Stomach (tissue), 9 donors: ENCODE results near the gene TNS1. TPM values are rescaled to one million over a fixed set of nuclear protein-coding genes. Genes with fewer than 3 reads are reported as not detected.

ENCODE experiments used
- DNase-seq, 2 donors: peaks; one replicate each; pipeline versions ENCODE4 v3.0.0 to v3.0.0-alpha.2; 2013 to 2019
- H3K27ac ChIP-seq, 5 donors: fragments of 200-600 bp in 4 of 5; sonication (generic) in 4 of 5; one replicate each; pipeline ENCODE4 v1.5.1; 2013 to 2019; ENCODE audit warnings: mild to moderate bottlenecking in 1 of 5, moderate library complexity in 1 of 5
- H3K27me3 ChIP-seq, 3 donors: fragments of 200-600 bp; sonication (generic); one replicate each; pipeline ENCODE4 v1.5.1; 2017 to 2019; ENCODE audit warnings: mixed run types in 1 of 3
- H3K36me3 ChIP-seq, 4 donors: fragments of 200-600 bp; sonication (generic); 1 replicate in 3 of 4; 2 replicates in 1 of 4; pipeline ENCODE4 v1.5.1; 2016 to 2019
- H3K4me1 ChIP-seq, 4 donors: fragments of 200-600 bp; sonication (generic); one replicate each; pipeline ENCODE4 v1.5.1; 2016 to 2019
- H3K4me3 ChIP-seq, 4 donors: fragments of 200-600 bp; sonication (generic) in 3 of 4; one replicate each; pipeline ENCODE4 v1.5.1; 2016 to 2019; ENCODE audit warnings: mild to moderate bottlenecking in 1 of 4
- H3K9me3 ChIP-seq, 4 donors: fragments of 200-600 bp; sonication (generic); one replicate each; pipeline ENCODE4 v1.5.1; 2016 to 2019
- EP300 ChIP-seq: sonication (generic); formaldehyde crosslinking; IDR thresholded peaks from one replicate; pipeline ENCODE4 v1.6.1; 2017; ENCODE audit warnings: antibody characterized with exemption
- POLR2A ChIP-seq, 4 donors: fragments of 450-650 bp; IDR thresholded peaks; one replicate each; pipeline ENCODE4 v1.6.1; 2016; ENCODE audit warnings: antibody characterized with exemption in 4 of 4, control low read depth in 2 of 4, mild to moderate bottlenecking in 1 of 4, moderate library complexity in 1 of 4
- POLR2AphosphoS5 ChIP-seq, 3 donors: sonication (generic); formaldehyde crosslinking; IDR thresholded peaks; one replicate each; pipeline ENCODE4 v1.6.1; 2016; ENCODE audit warnings: antibody characterized with exemption in 3 of 3
- WGBS, 5 donors: extraction: QIAGEN DNeasy Blood & Tissue Kit in 3 of 5; methylation state at CpG; one replicate each; pipeline versions ENCODE4 v1.1.5 to v1.1.7; 2013 to 2018; 5-methylcytosine and 5-hydroxymethylcytosine counted together
- intact Hi-C: fragments of 100-400 bp; cut with DNase I; formaldehyde crosslinking; loops from one replicate; pipeline ENCODE4 v1.15.1; 2023; ENCODE audit warnings: low total_unique reads
- polyA plus RNA-seq, 3 donors: library from polyadenylated mRNA; stranded (reverse); fragments of 200-250 nt; gene quantifications; one replicate each; pipeline ENCODE4 v1.2.3, GENCODE V29; 2013
- total RNA-seq, 5 donors: library from RNA; depleted of rRNA; stranded (reverse); fragments of >200 nt; gene quantifications; one replicate each; pipeline versions ENCODE4 v1.1.0 to v1.2.3, GENCODE V29; 2014 to 2016
- TF ChIP-seq, protein P1 (sequence below), 7 experiments: fragments of 450-650 bp in 4 of 7; fragments of 200-600 bp in 3 of 7; sonication (generic) in 3 of 7; IDR thresholded peaks; one replicate each; pipeline ENCODE4 v1.5.1; 2016 to 2019; ENCODE audit warnings: antibody characterized with exemption in 7 of 7, control low read depth in 2 of 7, mild to moderate bottlenecking in 1 of 7
- donor health status: healthy with polysubstance abuse.
- donor health status: Bipolar disorder and iron deficiency.
- donor health status: healthy.

The TNS1 gene
- total and polyA plus RNA-seq, 8 donors = 18.5 to 682 (median 160) TPM

GRCh38 chr2:217817466-217818292 lies 185.1 kb downstream of the TNS1 start:
- intact Hi-C loops = no loop called here
- peaks cover 76 to 99% (median 96%) of the 10 kb centered on the region in 4 donors for H3K36me3 ChIP-seq
- no peak overlapping the region for H3K4me3 ChIP-seq
- no peak for DNase-seq
- peaks cover 15 to 84% (median 48%) of the 10 kb centered on the region in 4 donors for H3K4me1 ChIP-seq
- no peaks in the 10 kb centered on the region for H3K27me3 ChIP-seq
- 84 to 95% (median 91%) methylated on average over 11 to 26 of the region's 26 CpGs for WGBS, 5 donors
- H3K9me3 ChIP-seq = no peaks in the 10 kb centered on the region
- TF ChIP-seq, protein P1, sequence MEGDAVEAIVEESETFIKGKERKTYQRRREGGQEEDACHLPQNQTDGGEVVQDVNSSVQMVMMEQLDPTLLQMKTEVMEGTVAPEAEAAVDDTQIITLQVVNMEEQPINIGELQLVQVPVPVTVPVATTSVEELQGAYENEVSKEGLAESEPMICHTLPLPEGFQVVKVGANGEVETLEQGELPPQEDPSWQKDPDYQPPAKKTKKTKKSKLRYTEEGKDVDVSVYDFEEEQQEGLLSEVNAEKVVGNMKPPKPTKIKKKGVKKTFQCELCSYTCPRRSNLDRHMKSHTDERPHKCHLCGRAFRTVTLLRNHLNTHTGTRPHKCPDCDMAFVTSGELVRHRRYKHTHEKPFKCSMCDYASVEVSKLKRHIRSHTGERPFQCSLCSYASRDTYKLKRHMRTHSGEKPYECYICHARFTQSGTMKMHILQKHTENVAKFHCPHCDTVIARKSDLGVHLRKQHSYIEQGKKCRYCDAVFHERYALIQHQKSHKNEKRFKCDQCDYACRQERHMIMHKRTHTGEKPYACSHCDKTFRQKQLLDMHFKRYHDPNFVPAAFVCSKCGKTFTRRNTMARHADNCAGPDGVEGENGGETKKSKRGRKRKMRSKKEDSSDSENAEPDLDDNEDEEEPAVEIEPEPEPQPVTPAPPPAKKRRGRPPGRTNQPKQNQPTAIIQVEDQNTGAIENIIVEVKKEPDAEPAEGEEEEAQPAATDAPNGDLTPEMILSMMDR (IDR thresholded peaks at IDR 0.05) = no peak
- TF ChIP-seq POLR2A (IDR thresholded peaks at IDR 0.05) (no peak), EP300 (no peak), POLR2AphosphoS5 (IDR thresholded peaks at IDR 0.05) (no peak)
- H3K27ac ChIP-seq = peak overlapping the region in 3 of 5 donors; percentile 36 to 72 (median 59)

GRCh38 chr2:217816396-217816869 lies 186.4 kb downstream of the TNS1 start:
- peaks cover 15 to 72% (median 43%) of the 10 kb centered on the region in 4 donors for H3K4me1 ChIP-seq
- TF ChIP-seq EP300 (no peak), POLR2A (IDR thresholded peaks at IDR 0.05) (no peak), POLR2AphosphoS5 (IDR thresholded peaks at IDR 0.05) (no peak)
- TF ChIP-seq, protein P1 (IDR thresholded peaks at IDR 0.05) = no peak
- H3K4me3 ChIP-seq = no peak overlapping the region
- peaks cover 85 to 100% (median 99%) of the 10 kb centered on the region in 4 donors for H3K36me3 ChIP-seq
- H3K27ac ChIP-seq = peak overlapping the region; percentile 31 to 72 (median 59)
- intact Hi-C loops = no loop called here
- DNase-seq = peak in 1 of 2 donors; percentile 88
- no peaks in the 10 kb centered on the region for H3K9me3 ChIP-seq
- H3K27me3 ChIP-seq = no peaks in the 10 kb centered on the region
- 22 to 49% (median 45%) methylated on average over 11 of the region's 11 CpGs for WGBS, 5 donors

DNA sequence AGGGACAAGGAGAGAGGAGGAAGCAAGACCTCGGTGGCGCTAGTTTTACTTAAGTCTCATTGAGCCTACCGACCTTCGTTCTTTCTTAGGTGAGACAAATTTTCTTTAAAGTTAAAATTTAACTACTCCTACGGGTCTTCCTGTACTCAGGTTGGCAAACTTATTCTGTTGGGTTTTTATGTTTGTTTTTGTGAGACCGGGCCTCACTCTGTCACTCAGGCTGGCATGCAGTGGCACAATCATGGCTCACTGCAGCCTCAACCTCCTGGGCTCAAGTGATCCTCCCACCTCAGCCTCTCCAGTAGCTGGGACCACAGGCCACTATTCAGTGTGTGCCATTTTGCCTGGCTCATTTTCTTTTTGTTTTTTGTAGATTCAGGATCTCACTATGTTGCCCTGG lies 189.0 kb downstream of the TNS1 start:
- no peaks in the 10 kb centered on the region for H3K9me3 ChIP-seq
- intact Hi-C loops = no loop called here
- H3K4me1 ChIP-seq = peaks cover 7 to 60% (median 33%) of the 10 kb centered on the region in 4 donors
- H3K27me3 ChIP-seq = no peaks in the 10 kb centered on the region
- DNase-seq = no peak
- no peak for TF ChIP-seq EP300
- TF ChIP-seq, protein P1 (IDR thresholded peaks at IDR 0.05) = no peak
- TF ChIP-seq POLR2A (IDR thresholded peaks at IDR 0.05) = no peak
- no peak for TF ChIP-seq POLR2AphosphoS5 (IDR thresholded peaks at IDR 0.05)
- H3K36me3 ChIP-seq = peaks cover 88 to 100% (median 97%) of the 10 kb centered on the region in 4 donors
- H3K27ac ChIP-seq = peak overlapping the region in 1 of 5 donors; percentile 34
- H3K4me3 ChIP-seq = no peak overlapping the region
- 56 to 72% (median 64%) methylated on average over 6 of the region's 6 CpGs for WGBS, 5 donors

DNA sequence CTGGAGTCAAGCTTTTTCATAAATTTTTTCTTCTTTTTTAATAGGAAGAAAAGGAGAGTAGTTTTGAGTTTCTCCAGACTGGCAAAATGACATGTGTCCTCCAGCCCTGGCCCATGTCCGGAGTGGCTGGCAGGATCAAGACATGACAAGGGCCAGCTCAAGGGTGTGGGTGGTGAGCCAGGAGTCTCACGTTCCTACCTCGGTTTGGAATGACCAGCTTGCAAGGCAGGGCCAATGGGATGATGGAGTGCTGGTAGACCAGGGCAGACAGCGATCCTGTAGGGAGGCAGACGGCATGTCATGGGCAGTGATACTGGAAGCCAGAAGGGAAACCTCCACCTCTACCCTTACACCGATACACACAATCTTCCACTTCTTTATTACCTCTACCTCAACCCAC lies 190.6 kb downstream of the TNS1 start:
- 79 to 94% (median 85%) methylated on average over 6 of the region's 6 CpGs for WGBS, 5 donors
- peak overlapping the region in 2 of 5 donors; percentile 6 to 13 for H3K27ac ChIP-seq
- H3K4me1 ChIP-seq = peaks cover 15 to 60% (median 36%) of the 10 kb centered on the region in 4 donors
- H3K27me3 ChIP-seq = no peaks in the 10 kb centered on the region
- DNase-seq = no peak
- TF ChIP-seq EP300 (no peak), POLR2A (IDR thresholded peaks at IDR 0.05) (no peak), POLR2AphosphoS5 (IDR thresholded peaks at IDR 0.05) (no peak)
- TF ChIP-seq, protein P1 (IDR thresholded peaks at IDR 0.05) = no peak
- H3K9me3 ChIP-seq = no peaks in the 10 kb centered on the region
- intact Hi-C loops = no loop called here
- peaks cover 87 to 100% (median 97%) of the 10 kb centered on the region in 4 donors for H3K36me3 ChIP-seq
- H3K4me3 ChIP-seq = no peak overlapping the region
